Measurements from ENCODE around the gene AMTN.

The AMTN gene

GRCh38 chr4:70504733-70505132 lies 13.6 kb upstream of the AMTN start:
- H2AK5ac ChIP-seq (ENCODE audit: low read length) = no peak overlapping the region
- no peaks in the 10 kb centered on the region for H3K79me2 ChIP-seq (ENCODE audit: control insufficient read depth, insufficient read depth, low read length)
- no peak overlapping the region for H2BK120ac ChIP-seq (ENCODE audit: low read depth, low read length)
- H2BK5ac ChIP-seq (ENCODE audit: low read length) = no peak overlapping the region
- H3K4ac ChIP-seq (ENCODE audit: low read depth, low read length) = no peak overlapping the region
- no peaks in the 10 kb centered on the region for H3K4me1 ChIP-seq (ENCODE audit: control insufficient read depth, low read depth, low read length)
- no peaks in the 10 kb centered on the region for H3K79me1 ChIP-seq (ENCODE audit: low read length)
- no peaks in the 10 kb centered on the region for H3K27me3 ChIP-seq (ENCODE audit: insufficient read depth, low read length, poor library complexity)
- H4K5ac ChIP-seq (ENCODE audit: low read length) = no peak overlapping the region
- H2BK15ac ChIP-seq (replicated peaks; ENCODE audit: low read depth) = no peak overlapping the region
- no peak overlapping the region for H3K4me3 ChIP-seq (ENCODE audit: low read length)
- H3K36me3 ChIP-seq (ENCODE audit: control insufficient read depth, insufficient read depth, low read length) = no peaks in the 10 kb centered on the region
- no CpG with 5 or more reads among the region's 4 CpGs for WGBS (ENCODE audit: extremely low coverage, insufficient coverage, low lambda C conversion rate)
- H3K27ac ChIP-seq (ENCODE audit: low read depth, low read length) = no peak overlapping the region
- H3K23ac ChIP-seq (ENCODE audit: low read length) = no peak overlapping the region
- H3K18ac ChIP-seq (ENCODE audit: low read length) = no peak overlapping the region
- no peak overlapping the region for H3K56ac ChIP-seq (ENCODE audit: low read length)
- no peak overlapping the region for H3K4me2 ChIP-seq (ENCODE audit: low read length)
- no peak overlapping the region for H4K8ac ChIP-seq (ENCODE audit: low read depth, low read length)
- DNase-seq = no peak
- H3K9ac ChIP-seq (ENCODE audit: low read length) = no peak overlapping the region

DNA sequence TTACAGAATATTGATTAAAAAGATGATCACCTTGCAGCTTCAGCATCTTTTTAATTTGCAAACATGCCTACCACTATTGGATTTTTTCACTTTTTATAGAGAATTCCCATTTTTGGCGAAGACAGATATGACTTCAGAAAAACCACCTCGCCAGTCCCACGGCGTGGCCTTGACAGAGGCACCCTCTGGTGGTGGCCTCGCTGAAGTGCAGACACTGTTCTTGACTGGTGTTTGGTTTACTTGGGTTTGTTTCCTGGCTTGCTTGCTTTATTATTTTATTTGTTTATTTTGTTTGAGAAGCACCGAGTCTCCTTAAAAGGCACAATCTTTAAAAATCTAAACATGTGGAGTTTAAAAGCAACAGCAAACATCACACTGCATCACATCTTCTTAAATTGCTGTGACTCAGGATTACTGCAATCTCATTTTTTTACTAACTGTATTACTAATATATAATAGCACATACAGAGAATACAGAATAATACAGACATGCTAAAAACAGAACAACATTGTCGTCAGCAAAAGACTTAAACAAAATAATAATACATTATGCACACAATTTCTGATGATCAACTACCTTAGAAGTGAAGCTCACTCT lies 13.1 kb upstream of the AMTN start:
- Histone ChIP-seq H3K56ac (ENCODE audit: low read length) (no peak overlapping the region), H3K23ac (ENCODE audit: low read length) (no peak overlapping the region), H3K36me3 (ENCODE audit: control insufficient read depth, insufficient read depth, low read length) (no peaks in the 10 kb centered on the region), H3K79me2 (ENCODE audit: control insufficient read depth, insufficient read depth, low read length) (no peaks in the 10 kb centered on the region), H3K4me3 (ENCODE audit: low read length) (no peak overlapping the region), H3K4me1 (ENCODE audit: control insufficient read depth, low read depth, low read length) (no peaks in the 10 kb centered on the region), H3K9ac (ENCODE audit: low read length) (no peak overlapping the region), H3K4ac (ENCODE audit: low read depth, low read length) (no peak overlapping the region), H2BK15ac (replicated peaks; ENCODE audit: low read depth) (no peak overlapping the region), H3K79me1 (ENCODE audit: low read length) (no peaks in the 10 kb centered on the region), H4K5ac (ENCODE audit: low read length) (no peak overlapping the region), H4K8ac (ENCODE audit: low read depth, low read length) (no peak overlapping the region), H3K4me2 (ENCODE audit: low read length) (no peak overlapping the region), H2AK5ac (ENCODE audit: low read length) (no peak overlapping the region), H3K18ac (ENCODE audit: low read length) (no peak overlapping the region), H3K27ac (ENCODE audit: low read depth, low read length) (no peak overlapping the region), H3K27me3 (ENCODE audit: insufficient read depth, low read length, poor library complexity) (no peaks in the 10 kb centered on the region), H2BK5ac (ENCODE audit: low read length) (no peak overlapping the region), H2BK120ac (ENCODE audit: low read depth, low read length) (no peak overlapping the region)
- no CpG with 5 or more reads among the region's 7 CpGs for WGBS (ENCODE audit: extremely low coverage, insufficient coverage, low lambda C conversion rate)
- peak; percentile 40 for DNase-seq

DNA sequence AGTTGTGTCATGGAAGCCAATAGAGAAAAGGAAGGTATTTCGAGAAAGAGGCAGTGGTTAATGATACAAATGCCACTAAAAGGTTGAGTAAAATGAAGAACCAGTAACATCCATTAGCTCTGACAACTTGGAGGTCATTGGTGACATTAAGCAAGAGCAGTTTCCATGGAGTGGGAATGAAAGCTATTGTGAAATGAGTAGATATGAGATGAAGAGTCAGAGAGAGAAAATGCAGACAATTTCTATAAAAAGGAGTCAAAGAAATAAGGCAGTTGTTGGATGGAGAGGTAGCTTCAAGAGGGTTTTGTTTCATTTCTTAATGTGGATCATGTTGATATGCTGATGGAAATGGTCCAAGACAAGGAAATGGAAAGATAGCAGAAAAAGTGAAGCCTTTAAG lies 9.6 kb upstream of the AMTN start:
- Histone ChIP-seq H3K4me3 (ENCODE audit: low read length) (no peak overlapping the region), H3K36me3 (ENCODE audit: control insufficient read depth, insufficient read depth, low read length) (no peaks in the 10 kb centered on the region), H3K4me1 (ENCODE audit: control insufficient read depth, low read depth, low read length) (no peaks in the 10 kb centered on the region), H3K79me2 (ENCODE audit: control insufficient read depth, insufficient read depth, low read length) (no peaks in the 10 kb centered on the region), H3K79me1 (ENCODE audit: low read length) (no peaks in the 10 kb centered on the region), H2BK5ac (ENCODE audit: low read length) (no peak overlapping the region), H4K5ac (ENCODE audit: low read length) (no peak overlapping the region), H4K8ac (ENCODE audit: low read depth, low read length) (no peak overlapping the region), H3K27ac (ENCODE audit: low read depth, low read length) (no peak overlapping the region), H2AK5ac (ENCODE audit: low read length) (no peak overlapping the region), H3K9ac (ENCODE audit: low read length) (no peak overlapping the region), H3K18ac (ENCODE audit: low read length) (no peak overlapping the region), H3K23ac (ENCODE audit: low read length) (no peak overlapping the region), H3K4me2 (ENCODE audit: low read length) (no peak overlapping the region), H2BK15ac (replicated peaks; ENCODE audit: low read depth) (no peak overlapping the region), H3K56ac (ENCODE audit: low read length) (no peak overlapping the region), H3K27me3 (ENCODE audit: insufficient read depth, low read length, poor library complexity) (no peaks in the 10 kb centered on the region), H3K4ac (ENCODE audit: low read depth, low read length) (no peak overlapping the region), H2BK120ac (ENCODE audit: low read depth, low read length) (no peak overlapping the region)
- DNase-seq = no peak
- no CpG with 5 or more reads among the region's 1 CpG for WGBS (ENCODE audit: extremely low coverage, insufficient coverage, low lambda C conversion rate)

DNA sequence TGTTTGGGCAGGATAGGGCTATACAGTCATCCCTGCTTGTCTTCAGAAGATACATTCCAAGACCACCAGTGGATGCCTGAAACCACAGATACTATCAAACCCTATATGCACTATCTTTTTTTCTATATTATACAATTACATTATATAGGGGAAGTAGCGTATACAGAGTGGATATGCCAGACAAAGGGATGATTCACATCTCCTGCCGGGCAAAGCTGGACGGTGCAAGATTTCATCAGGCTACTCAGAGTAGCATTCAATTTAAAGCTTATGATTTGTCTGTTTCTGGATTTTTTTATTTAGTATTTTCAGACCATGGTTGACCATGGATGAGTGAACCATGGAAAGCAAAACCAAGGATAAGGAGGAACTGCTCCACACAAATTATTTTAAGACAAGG lies 7.0 kb upstream of the AMTN start:
- no peaks in the 10 kb centered on the region for H3K27me3 ChIP-seq (ENCODE audit: insufficient read depth, low read length, poor library complexity)
- no peak overlapping the region for H2BK15ac ChIP-seq (replicated peaks; ENCODE audit: low read depth)
- no peak overlapping the region for H2BK120ac ChIP-seq (ENCODE audit: low read depth, low read length)
- no peak overlapping the region for H3K4me3 ChIP-seq (ENCODE audit: low read length)
- H3K4ac ChIP-seq (ENCODE audit: low read depth, low read length) = no peak overlapping the region
- H4K8ac ChIP-seq (ENCODE audit: low read depth, low read length) = no peak overlapping the region
- no peak overlapping the region for H3K4me2 ChIP-seq (ENCODE audit: low read length)
- no peak overlapping the region for H2BK5ac ChIP-seq (ENCODE audit: low read length)
- no peak overlapping the region for H3K56ac ChIP-seq (ENCODE audit: low read length)
- no peak overlapping the region for H3K27ac ChIP-seq (ENCODE audit: low read depth, low read length)
- WGBS (ENCODE audit: extremely low coverage, insufficient coverage, low lambda C conversion rate) = no CpG with 5 or more reads among the region's 3 CpGs
- no peak overlapping the region for H3K23ac ChIP-seq (ENCODE audit: low read length)
- H3K18ac ChIP-seq (ENCODE audit: low read length) = no peak overlapping the region
- no peak overlapping the region for H3K9ac ChIP-seq (ENCODE audit: low read length)
- DNase-seq = no peak
- no peaks in the 10 kb centered on the region for H3K36me3 ChIP-seq (ENCODE audit: control insufficient read depth, insufficient read depth, low read length)
- no peak overlapping the region for H4K5ac ChIP-seq (ENCODE audit: low read length)
- no peaks in the 10 kb centered on the region for H3K4me1 ChIP-seq (ENCODE audit: control insufficient read depth, low read depth, low read length)
- no peak overlapping the region for H2AK5ac ChIP-seq (ENCODE audit: low read length)
- H3K79me1 ChIP-seq (ENCODE audit: low read length) = no peaks in the 10 kb centered on the region
- no peaks in the 10 kb centered on the region for H3K79me2 ChIP-seq (ENCODE audit: control insufficient read depth, insufficient read depth, low read length)

DNA sequence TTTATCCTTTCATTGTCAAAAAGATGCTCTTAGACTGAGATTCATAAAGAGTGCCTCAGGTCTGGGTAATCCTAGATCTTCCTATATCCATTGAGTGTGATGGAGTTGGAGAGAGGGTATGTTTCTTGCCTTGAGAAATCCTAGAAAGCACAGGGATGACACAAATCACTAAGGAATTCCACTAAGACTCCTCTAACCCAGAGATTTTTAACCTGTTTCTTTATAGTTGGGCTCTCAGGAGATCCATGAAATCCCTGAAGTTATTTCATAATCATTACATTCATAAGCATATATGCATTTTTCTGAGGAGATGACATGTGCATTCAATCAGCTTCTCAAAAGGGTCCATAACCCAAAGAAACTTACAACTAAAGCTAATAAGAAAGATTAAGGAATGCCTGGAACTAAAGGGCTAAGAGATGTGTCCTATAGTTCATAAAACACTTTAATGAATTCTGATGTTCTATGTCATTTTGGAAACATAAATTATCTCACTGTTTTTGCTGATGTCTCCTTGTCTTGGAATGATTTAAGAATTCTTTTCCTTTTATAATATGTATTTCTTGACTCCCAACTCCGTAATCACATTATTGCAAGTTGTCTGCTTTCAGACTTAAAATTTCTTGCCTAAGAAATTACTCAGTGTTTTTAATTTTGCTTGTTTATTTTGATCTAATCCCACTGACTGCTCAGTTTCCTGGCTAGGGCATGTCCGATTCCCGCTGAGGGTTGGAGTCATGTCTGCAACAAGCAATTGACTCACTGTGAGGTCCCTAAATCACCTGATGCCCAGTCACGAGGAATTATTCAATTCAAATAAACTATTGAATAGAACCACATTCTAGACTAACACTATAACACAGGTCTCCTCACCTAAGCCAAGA lies 2.8 kb upstream of the AMTN start:
- no peak overlapping the region for H4K8ac ChIP-seq (ENCODE audit: low read depth, low read length)
- no peak overlapping the region for H3K4ac ChIP-seq (ENCODE audit: low read depth, low read length)
- no peaks in the 10 kb centered on the region for H3K27me3 ChIP-seq (ENCODE audit: insufficient read depth, low read length, poor library complexity)
- no CpG with 5 or more reads among the region's 4 CpGs for WGBS (ENCODE audit: extremely low coverage, insufficient coverage, low lambda C conversion rate)
- H2BK120ac ChIP-seq (ENCODE audit: low read depth, low read length) = no peak overlapping the region
- H2BK5ac ChIP-seq (ENCODE audit: low read length) = no peak overlapping the region
- no peaks in the 10 kb centered on the region for H3K36me3 ChIP-seq (ENCODE audit: control insufficient read depth, insufficient read depth, low read length)
- H4K5ac ChIP-seq (ENCODE audit: low read length) = no peak overlapping the region
- H3K79me2 ChIP-seq (ENCODE audit: control insufficient read depth, insufficient read depth, low read length) = no peaks in the 10 kb centered on the region
- H3K4me3 ChIP-seq (ENCODE audit: low read length) = no peak overlapping the region
- no peaks in the 10 kb centered on the region for H3K4me1 ChIP-seq (ENCODE audit: control insufficient read depth, low read depth, low read length)
- H3K27ac ChIP-seq (ENCODE audit: low read depth, low read length) = no peak overlapping the region
- no peak overlapping the region for H3K23ac ChIP-seq (ENCODE audit: low read length)
- H3K9ac ChIP-seq (ENCODE audit: low read length) = no peak overlapping the region
- H3K56ac ChIP-seq (ENCODE audit: low read length) = no peak overlapping the region
- no peaks in the 10 kb centered on the region for H3K79me1 ChIP-seq (ENCODE audit: low read length)
- H3K4me2 ChIP-seq (ENCODE audit: low read length) = no peak overlapping the region
- no peak overlapping the region for H2AK5ac ChIP-seq (ENCODE audit: low read length)
- no peak overlapping the region for H3K18ac ChIP-seq (ENCODE audit: low read length)
- no peak for DNase-seq
- no peak overlapping the region for H2BK15ac ChIP-seq (replicated peaks; ENCODE audit: low read depth)
